Right cardiac atrium (tissue), 5 donors: ENCODE measurements around the gene RAB29. TPM values are rescaled to one million over a fixed set of nuclear protein-coding genes. Genes with fewer than 3 reads are reported as not detected.

Source experiments
- ATAC-seq, 2 donors: fragments of 200-7000 bp; cut with Tn5 transposase; one replicate each; pipeline versions ENCODE4 v1.8.0 to v1.9.1; 2020; ENCODE audit warnings: moderate library complexity in 2 of 2, mild to moderate bottlenecking in 1 of 2
- DNase-seq, 3 donors: peaks; one replicate each; pipeline ENCODE4 v3.0.0-alpha.2; 2020
- H3K27ac ChIP-seq: one replicate; pipeline ENCODE4 v1.5.1; 2013; ENCODE audit warnings: mild to moderate bottlenecking, low read length, control low read depth, moderate library complexity
- H3K27me3 ChIP-seq: one replicate; pipeline ENCODE4 v1.6.1; 2013; ENCODE audit not compliant: control insufficient read depth, insufficient read depth
- H3K4me1 ChIP-seq: one replicate; pipeline ENCODE4 v1.6.1; 2013; ENCODE audit warnings: low read length; ENCODE audit not compliant: control insufficient read depth, insufficient read depth
- H3K4me3 ChIP-seq: one replicate; pipeline ENCODE4 v1.5.1; 2013; ENCODE audit warnings: low read length, control low read depth
- H3K9me3 ChIP-seq: one replicate; pipeline ENCODE4 v1.6.1; 2013; ENCODE audit warnings: low read length; ENCODE audit not compliant: control insufficient read depth
- WGBS: extraction: QIAGEN DNeasy Blood & Tissue Kit; methylation state at CpG from one replicate; pipeline ENCODE4 v1.1.7; 2013; 5-methylcytosine and 5-hydroxymethylcytosine counted together
- intact Hi-C, 4 donors: fragments of 100-400 bp; cut with DNase I; formaldehyde crosslinking; loops; one replicate each; pipeline versions ENCODE4 v1.11.0 to v1.14.0; 2022 to 2023
- polyA plus RNA-seq: library from polyadenylated mRNA; stranded (reverse); fragments of 200-250 nt; gene quantifications from one replicate; pipeline ENCODE4 v1.2.3, GENCODE V29; 2013
- total RNA-seq, 4 donors: library from RNA; stranded (reverse); fragmentation: NEBNext Ultra II Directional; extraction: Animal tissue kit (Norgen Biotek cat#: 25700); gene quantifications; one replicate each; pipeline ENCODE4 v1.2.1, GENCODE V29; 2021
- donor health status: healthy with polysubstance abuse.
- donor health status: DM: no; HTN: yes; CAD: no.
- donor health status: DM: no; HTN: no; CAD: no.
- donor health status: DM: no; HTN: yes; CAD: no; lungs with severe emphysema.
- donor health status: DM: yes; HTN: yes; CAD: no.

Gene RAB29
- total and polyA plus RNA-seq, 5 donors = 10.6 to 24.8 (median 20.0) TPM

DNA sequence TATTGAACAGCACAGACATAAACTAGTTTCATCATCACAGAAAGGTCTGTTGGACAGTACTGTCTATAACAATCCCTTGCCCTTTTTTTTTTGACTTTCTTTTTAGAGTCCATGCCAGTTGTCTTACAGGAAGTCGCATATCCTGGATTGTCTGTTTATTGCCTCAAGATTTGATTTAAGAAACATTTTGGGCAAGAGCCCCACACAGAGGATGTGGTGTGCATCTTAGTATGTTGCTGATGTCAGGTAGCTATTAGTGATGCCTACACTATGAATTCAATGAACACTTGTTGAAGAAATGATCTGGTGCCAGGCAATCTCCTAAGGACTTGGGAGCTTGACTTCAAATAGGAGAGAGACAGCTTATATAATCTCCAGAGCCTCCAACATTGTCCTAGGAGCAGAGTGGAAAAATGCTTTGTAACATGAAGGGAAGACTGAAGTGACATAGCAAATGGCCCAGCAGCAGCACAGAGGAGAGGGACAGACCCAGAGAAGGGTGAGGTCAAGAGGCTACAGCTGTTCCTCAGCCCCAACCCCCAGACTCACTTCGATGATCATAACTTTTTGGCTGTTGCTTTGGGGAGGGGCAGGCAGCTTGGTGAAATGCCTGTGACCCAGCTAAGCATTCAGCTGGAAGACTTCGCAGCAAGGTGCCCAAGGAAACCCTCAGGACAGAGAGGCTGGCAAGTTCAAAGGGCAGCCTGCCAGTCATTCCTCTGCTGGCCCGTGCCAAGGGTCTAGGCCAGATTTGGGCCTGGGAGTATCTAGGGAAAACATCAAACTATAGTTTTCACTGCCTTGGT lies 7.5 kb upstream of the RAB29 start:
- Histone ChIP-seq H3K4me1 (peaks cover 3% of the 10 kb centered on the region), H3K9me3 (no peaks in the 10 kb centered on the region), H3K27me3 (no peaks in the 10 kb centered on the region), H3K4me3 (no peak overlapping the region), H3K27ac (peak overlapping the region; percentile 78)
- ATAC-seq (no peak), DNase-seq (no peak)
- WGBS = 61% methylated on average over 4 of the region's 4 CpGs
- intact Hi-C loops = no loop called here

DNA sequence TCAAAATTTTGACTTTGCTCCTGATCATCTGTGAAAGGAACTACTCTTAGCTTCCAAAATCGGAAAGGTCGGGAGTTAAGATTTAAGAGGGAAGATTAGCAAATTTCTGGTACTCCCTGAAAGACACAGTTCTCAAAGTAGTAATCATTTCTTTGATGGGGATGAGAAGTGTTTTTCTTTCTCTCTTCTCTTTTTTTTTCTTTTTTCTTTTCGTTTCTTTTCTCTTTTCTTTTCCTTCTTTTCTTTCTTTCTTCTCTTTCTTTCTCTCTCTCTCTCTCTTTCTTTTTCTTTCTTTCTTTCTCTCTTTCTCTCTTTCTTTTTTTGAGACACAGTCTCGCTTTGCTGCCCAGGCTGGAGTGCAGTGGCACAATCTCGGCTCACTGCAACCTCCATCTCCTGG lies 5.1 kb upstream of the RAB29 start:
- H3K27me3 ChIP-seq = no peaks in the 10 kb centered on the region
- intact Hi-C loops = no loop called here
- H3K27ac ChIP-seq = no peak overlapping the region
- H3K9me3 ChIP-seq = no peaks in the 10 kb centered on the region
- no peak overlapping the region for H3K4me3 ChIP-seq
- 88% methylated on average over 5 of the region's 5 CpGs for WGBS
- ATAC-seq (no peak), DNase-seq (no peak)
- H3K4me1 ChIP-seq = peaks cover 3% of the 10 kb centered on the region

DNA sequence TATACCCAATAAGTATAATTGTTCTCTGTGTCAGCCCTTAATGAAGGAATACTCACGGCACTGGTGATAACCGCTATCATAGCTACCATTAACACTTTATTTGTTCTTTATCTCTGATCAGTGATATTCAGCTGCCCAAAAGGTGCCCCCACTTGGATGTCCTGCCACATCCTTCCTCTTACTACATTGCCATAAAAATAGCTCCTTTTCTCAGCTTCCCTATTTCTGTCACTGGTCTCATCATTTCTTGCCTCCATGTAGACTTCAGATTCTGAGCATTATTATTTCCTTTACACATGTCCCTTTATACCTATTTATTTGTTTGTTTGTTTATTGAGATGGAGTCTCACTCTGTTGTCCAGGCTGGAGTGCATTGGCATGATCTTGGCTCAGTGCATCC lies 2.7 kb upstream of the RAB29 start:
- no peak for ATAC-seq
- H3K27me3 ChIP-seq = no peaks in the 10 kb centered on the region
- no peaks in the 10 kb centered on the region for H3K9me3 ChIP-seq
- H3K4me1 ChIP-seq = peaks cover 5% of the 10 kb centered on the region
- no peak for DNase-seq
- no peak overlapping the region for H3K27ac ChIP-seq
- intact Hi-C loops = no loop called here
- no peak overlapping the region for H3K4me3 ChIP-seq
- WGBS = 60% methylated on average over 2 of the region's 2 CpGs

DNA sequence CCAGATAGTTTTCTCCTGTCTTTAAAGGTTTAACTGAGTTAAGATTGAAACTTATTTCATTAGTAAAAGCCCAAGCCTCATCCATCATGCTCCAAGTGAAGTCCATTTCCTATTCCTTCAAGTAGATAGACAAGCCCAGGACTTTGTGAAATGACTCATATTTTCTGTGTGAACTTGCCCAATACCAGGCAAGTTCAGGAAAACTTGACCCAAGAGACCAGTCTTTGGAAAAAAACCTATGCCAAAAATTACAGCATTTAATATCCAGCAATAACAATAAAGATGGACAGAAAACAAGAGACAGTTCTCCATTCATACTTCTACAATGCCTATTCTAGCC lies 405 bp upstream of the RAB29 start:
- ATAC-seq (peak; percentile 69 to 77), DNase-seq (no peak)
- Histone ChIP-seq H3K4me3 (peak overlapping the region; percentile 78), H3K27me3 (no peaks in the 10 kb centered on the region), H3K4me1 (peaks cover 3% of the 10 kb centered on the region), H3K9me3 (no peaks in the 10 kb centered on the region), H3K27ac (no peak overlapping the region)
- intact Hi-C loops = no loop called here

DNA sequence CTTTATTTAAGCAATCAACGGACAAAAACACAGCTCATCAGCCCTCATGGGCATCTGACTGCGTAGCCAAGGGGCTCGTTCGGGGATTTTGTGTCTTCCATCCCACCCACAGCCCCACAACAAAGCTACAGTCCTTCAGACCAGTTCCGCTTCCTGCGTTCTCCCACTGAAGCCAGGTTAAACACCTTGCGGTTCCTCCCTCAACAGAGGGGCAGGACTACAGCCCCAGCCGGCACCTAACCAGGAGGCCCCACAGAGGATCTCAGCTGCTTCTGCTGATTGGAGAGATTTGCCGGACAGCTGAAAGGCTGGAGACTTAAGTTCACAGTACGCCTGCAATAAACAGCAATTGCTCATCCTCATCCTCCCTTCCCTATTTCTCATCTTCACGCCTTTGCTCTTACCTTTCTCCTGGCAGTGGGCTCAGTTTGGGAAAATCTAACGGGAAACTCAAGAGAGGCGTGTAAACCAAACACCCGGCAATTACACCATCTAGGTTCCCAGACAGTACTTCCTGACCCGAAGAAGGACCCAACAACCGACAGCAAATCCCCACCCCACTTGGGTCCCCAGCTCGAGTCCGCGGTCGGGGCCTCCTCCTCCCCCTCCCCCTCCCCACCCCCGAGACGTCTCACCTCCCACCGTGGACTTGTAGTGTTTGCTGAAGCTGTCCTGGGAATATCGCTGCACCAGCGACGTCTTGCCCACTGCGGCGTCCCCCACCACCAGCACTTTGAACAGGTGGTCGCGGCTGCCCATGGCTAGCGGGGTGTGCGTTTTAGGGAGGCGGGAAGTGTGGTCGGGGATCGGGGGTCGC lies 876 bp downstream of the RAB29 start:
- intact Hi-C loops = no loop called here
- no peak overlapping the region for H3K27ac ChIP-seq
- 19% methylated on average over 36 of the region's 36 CpGs for WGBS
- H3K4me3 ChIP-seq = peak overlapping the region; percentile 78
- peaks cover 3% of the 10 kb centered on the region for H3K4me1 ChIP-seq
- H3K27me3 ChIP-seq = no peaks in the 10 kb centered on the region
- H3K9me3 ChIP-seq = no peaks in the 10 kb centered on the region
- DNase-seq (peak in 1 of 3 donors; percentile 28), ATAC-seq (peak; percentile 24 to 39)

DNA sequence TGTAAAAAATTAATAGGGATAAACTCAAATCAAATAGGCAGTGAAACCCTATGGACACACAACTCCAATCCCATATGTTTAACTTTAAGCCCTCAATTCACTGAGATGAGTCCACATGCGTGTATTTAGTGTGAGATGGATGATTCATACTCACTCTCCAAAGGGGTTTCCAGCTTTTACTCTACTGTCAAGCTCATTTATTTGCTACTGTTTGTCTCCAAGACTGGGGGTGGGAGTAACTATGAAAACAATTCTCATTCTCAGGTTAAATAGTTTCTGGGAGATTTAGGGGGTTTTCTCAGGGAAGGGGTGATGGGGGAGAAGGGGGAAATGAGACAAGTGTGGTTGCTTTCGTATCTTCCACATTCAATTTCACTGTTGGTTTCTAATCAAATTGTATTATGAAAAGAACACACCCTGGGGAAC lies 2.7 kb downstream of the RAB29 start:
- intact Hi-C loops = no loop called here
- Histone ChIP-seq H3K27me3 (no peaks in the 10 kb centered on the region), H3K27ac (no peak overlapping the region), H3K4me1 (peaks cover 3% of the 10 kb centered on the region), H3K9me3 (no peaks in the 10 kb centered on the region), H3K4me3 (no peak overlapping the region)
- no peak for ATAC-seq
- DNase-seq = no peak
- 92% methylated on average over 2 of the region's 2 CpGs for WGBS

DNA sequence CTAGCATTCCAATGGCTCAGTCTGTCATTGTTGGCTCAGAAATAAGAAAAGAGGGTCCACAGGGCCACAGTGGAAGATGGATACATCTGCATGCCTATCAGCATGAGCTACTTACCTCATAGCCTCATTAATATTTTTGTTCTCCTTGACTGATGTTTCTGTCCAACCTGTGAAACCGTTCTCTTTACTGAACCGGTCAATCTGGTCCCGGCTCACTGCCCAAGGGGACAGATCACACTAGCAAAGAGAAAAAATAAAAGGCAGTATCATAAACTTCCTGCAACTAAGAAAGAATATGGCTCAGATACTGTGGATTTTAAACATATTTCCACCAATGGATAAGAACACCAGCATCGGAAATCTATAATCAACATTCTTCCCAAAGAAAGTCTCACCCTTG lies 4.7 kb downstream of the RAB29 start:
- H3K4me1 ChIP-seq = peaks cover 3% of the 10 kb centered on the region
- no peaks in the 10 kb centered on the region for H3K27me3 ChIP-seq
- ATAC-seq = no peak
- DNase-seq = no peak
- H3K27ac ChIP-seq = no peak overlapping the region
- H3K4me3 ChIP-seq = no peak overlapping the region
- intact Hi-C loops = no loop called here
- H3K9me3 ChIP-seq = no peaks in the 10 kb centered on the region
- 88% methylated on average over 4 of the region's 4 CpGs for WGBS

DNA sequence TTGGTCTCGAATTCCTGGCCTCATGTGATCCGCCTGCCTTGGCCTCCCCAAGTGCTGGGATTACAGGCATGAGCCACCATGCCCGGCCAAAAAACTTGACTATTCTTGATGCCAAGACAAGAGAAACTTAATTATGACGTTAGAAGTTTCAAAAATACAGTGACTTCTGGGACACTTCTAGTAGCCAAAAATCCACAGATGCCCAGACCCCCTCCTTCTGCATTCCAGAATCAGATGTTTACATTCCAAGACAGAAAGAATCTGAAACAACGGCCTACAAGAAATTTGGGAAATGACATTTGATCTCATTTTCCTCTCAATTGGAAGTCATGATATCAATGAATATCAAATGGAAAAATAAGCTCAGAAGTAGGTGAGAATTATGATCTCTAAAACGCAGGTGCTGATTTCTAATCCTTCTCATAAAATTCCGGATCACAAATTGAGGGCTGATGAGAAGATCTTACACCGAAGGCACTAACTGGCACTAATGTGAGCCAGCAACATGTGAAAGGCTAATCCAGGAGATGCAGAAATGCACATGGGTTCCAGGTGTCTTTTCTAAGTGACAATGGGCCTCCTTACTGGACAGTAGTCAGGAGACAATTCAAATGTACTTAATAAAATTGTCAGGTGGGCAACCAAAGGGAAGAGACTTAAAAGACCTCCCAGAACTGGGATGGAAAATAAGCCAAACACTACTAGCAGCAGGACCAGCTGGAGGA lies 5.5 kb downstream of the RAB29 start:
- no peak overlapping the region for H3K27ac ChIP-seq
- intact Hi-C loops = no loop called here
- WGBS = 76% methylated on average over 8 of the region's 8 CpGs
- DNase-seq (no peak), ATAC-seq (no peak)
- H3K4me1 ChIP-seq = peaks cover 3% of the 10 kb centered on the region
- no peak overlapping the region for H3K4me3 ChIP-seq
- H3K27me3 ChIP-seq = no peaks in the 10 kb centered on the region
- no peaks in the 10 kb centered on the region for H3K9me3 ChIP-seq

DNA sequence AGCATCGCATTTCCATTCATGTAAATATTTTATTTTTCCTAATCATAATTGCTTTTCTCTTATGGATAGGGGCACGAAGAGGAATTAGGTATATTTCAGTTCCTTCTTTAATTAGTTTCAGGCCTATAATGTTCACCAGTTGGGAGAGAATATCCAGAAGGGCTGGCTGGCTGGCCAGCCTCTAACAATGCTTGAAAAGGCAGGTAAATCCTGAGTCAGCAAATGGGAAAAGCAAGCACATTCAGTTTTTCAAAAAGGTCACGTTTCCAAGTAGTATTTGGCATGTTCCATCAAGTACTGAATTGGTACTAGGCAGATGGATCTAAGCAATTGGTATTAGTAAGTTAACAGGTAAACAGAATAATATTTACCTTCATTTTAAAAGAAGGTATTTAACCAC lies 8.0 kb downstream of the RAB29 start:
- DNase-seq (no peak), ATAC-seq (no peak)
- Histone ChIP-seq H3K27ac (no peak overlapping the region), H3K4me3 (no peak overlapping the region), H3K4me1 (no peaks in the 10 kb centered on the region), H3K9me3 (no peaks in the 10 kb centered on the region), H3K27me3 (no peaks in the 10 kb centered on the region)
- 85% methylated on average over 3 of the region's 3 CpGs for WGBS
- intact Hi-C loops = no loop called here

DNA sequence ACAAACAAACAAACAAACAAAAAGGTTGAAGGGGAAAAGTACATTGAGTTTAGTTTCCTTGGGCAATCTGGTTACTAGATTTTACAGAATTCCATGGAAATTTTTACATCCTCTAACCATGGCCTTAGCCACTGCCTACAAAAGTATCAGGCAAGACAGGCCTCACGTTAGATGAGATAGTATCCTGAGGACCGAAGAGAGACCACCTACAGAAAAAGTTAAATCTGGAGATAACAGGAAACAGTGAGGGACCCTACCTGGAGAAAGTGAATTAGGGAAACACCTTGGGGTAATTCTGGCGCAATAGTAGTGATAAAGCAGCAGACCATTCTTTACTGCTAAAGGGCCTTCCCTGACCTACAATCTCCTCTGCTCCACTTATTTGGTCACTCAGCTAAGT lies 8.7 kb downstream of the RAB29 start:
- ATAC-seq = no peak
- H3K27ac ChIP-seq = no peak overlapping the region
- no peaks in the 10 kb centered on the region for H3K4me1 ChIP-seq
- H3K4me3 ChIP-seq = no peak overlapping the region
- no peaks in the 10 kb centered on the region for H3K9me3 ChIP-seq
- intact Hi-C loops = no loop called here
- no peak for DNase-seq
- WGBS = 90% methylated on average over 3 of the region's 3 CpGs
- no peaks in the 10 kb centered on the region for H3K27me3 ChIP-seq

DNA sequence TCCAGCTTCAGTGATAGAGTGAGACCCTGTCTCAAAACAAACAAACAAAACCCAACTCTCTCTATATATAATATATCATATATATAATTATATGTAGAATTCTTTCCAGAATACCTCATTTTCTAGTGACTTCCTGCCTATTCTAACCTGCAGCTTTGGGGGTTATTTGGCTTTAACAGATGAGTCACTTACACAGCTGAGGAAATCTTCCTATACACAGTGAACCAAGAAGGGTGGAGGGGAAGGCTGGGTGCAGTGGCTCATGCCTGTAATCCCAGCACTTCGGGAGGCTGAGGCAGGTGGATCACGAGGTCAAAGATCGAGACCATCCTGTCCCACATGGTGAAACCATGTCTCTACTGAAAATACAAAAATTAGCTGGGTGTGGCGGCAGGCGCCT lies 9.2 kb downstream of the RAB29 start:
- Histone ChIP-seq H3K27me3 (no peaks in the 10 kb centered on the region), H3K4me3 (no peak overlapping the region), H3K9me3 (no peaks in the 10 kb centered on the region), H3K4me1 (no peaks in the 10 kb centered on the region), H3K27ac (no peak overlapping the region)
- no peak for ATAC-seq
- no peak for DNase-seq
- intact Hi-C loops = no loop called here
- 69% methylated on average over 5 of the region's 5 CpGs for WGBS
